Activated CD8-positive, alpha-beta memory T cell treated with anti-CD3 and anti-CD28 coated beads, Interleukin-2, amount 50 U/mL, for 24 hours (primary cell): ENCODE measurements around the gene TCF4.
A peak's percentile ranks its signal among the peaks of the same experiment; 100 is the strongest.

ENCODE experiments used
- DNase-seq: peaks from one replicate; pipeline ENCODE4 v3.0.0-alpha.2; 2020; ENCODE audit errors: extremely low read depth

Gene TCF4

GRCh38 chr18:55588111-55588869 lies at the start of gene TCF4:
TCF4 (minus strand) TSS chr18:55588192; CDS start chr18:55587116, 1,076 bp downstream.
- no peak for DNase-seq

- no peak for DNase-seq
These were observed 49.2 kb upstream of the TCF4 start for GRCh38 chr18:55637204-55637603.

GRCh38 chr18:55635439-55635838 lies 47.4 kb upstream of the TCF4 start:
- no peak for DNase-seq

GRCh38 chr18:55634545-55634944 lies 46.6 kb upstream of the TCF4 start:
- no peak for DNase-seq

- no peak for DNase-seq
These were observed 45.0 kb upstream of the TCF4 start for GRCh38 chr18:55633032-55633431.

GRCh38 chr18:55629133-55629532 lies 41.1 kb upstream of the TCF4 start:
- DNase-seq, result no peak

- DNase-seq, result no peak
These were observed 39.0 kb upstream of the TCF4 start for GRCh38 chr18:55627007-55627406.

GRCh38 chr18:55625901-55626300 lies 37.9 kb upstream of the TCF4 start:
- DNase-seq, result no peak

GRCh38 chr18:55623626-55624025 lies 35.6 kb upstream of the TCF4 start:
- no peak for DNase-seq

- DNase-seq, result no peak
These were observed 22.5 kb upstream of the TCF4 start for GRCh38 chr18:55610506-55610905.

GRCh38 chr18:55609160-55609825 lies 21.3 kb upstream of the TCF4 start:
- no peak for DNase-seq

GRCh38 chr18:55608497-55608896 lies 20.5 kb upstream of the TCF4 start:
- no peak for DNase-seq

GRCh38 chr18:55607773-55608172 lies 19.8 kb upstream of the TCF4 start:
- no peak for DNase-seq

- DNase-seq, result no peak
These were observed 17.8 kb upstream of the TCF4 start for GRCh38 chr18:55605733-55606338.

GRCh38 chr18:55603775-55604174 lies 15.8 kb upstream of the TCF4 start:
- DNase-seq, result no peak

- no peak for DNase-seq
These were observed 5.9 kb upstream of the TCF4 start for GRCh38 chr18:55593888-55594287.

GRCh38 chr18:55592572-55592971 lies 4.6 kb upstream of the TCF4 start:
- no peak for DNase-seq

GRCh38 chr18:55592106-55592505 lies 4.1 kb upstream of the TCF4 start:
- DNase-seq, result no peak

GRCh38 chr18:55589625-55590291 lies 1.8 kb upstream of the TCF4 start:
- peak; percentile 38 for DNase-seq

- no peak for DNase-seq
These were observed 1.0 kb upstream of the TCF4 start for GRCh38 chr18:55588870-55589595.

GRCh38 chr18:55587418-55588110 lies 428 bp downstream of the TCF4 start:
- DNase-seq, result no peak
